GM12878 (cell line): ENCODE measurements around the gene GAS6. TPM values are rescaled to one million over a fixed set of nuclear protein-coding genes. Genes with fewer than 3 reads are reported as not detected.
A peak's percentile ranks its signal among the peaks of the same experiment; 100 is the strongest.

Experiments used
- ATAC-seq: fragments of 200-7000 bp; cut with Tn5 transposase; 3 replicates; pipeline ENCODE4 v1.9.1; 2020; ENCODE audit warnings: mild to moderate bottlenecking, moderate library complexity
- BruUV-seq: library from RNA; stranded (reverse); fragments of 400-500 nt; replicated peaks from 2 replicates; lab custom pipeline; 2021; lab: Mats Ljungman, UMichigan
- CTCF ChIA-PET: fragments of 300-600 bp; sonication (Branson Sonifier 250); formaldehyde crosslinking; extraction: SDS; loops from one replicate; lab custom pipeline; 2021; ENCODE audit warnings: inconsistent platforms; lab: Yijun Ruan, JAX
- POLR2A ChIA-PET: fragments of 350-600 bp; formaldehyde crosslinking; extraction: SDS; loops from one replicate; lab custom pipeline; 2021; ENCODE audit warnings: inconsistent platforms; lab: Charles Lee
- RAD21 ChIA-PET: fragments of 300-600 bp; sonication (Branson Sonifier 250); formaldehyde crosslinking; loops from one replicate; lab custom pipeline; 2023; ENCODE audit warnings: antibody characterized with exemption; ENCODE audit not compliant: unreplicated experiment; lab: Charles Lee
- SMC1A ChIA-PET: fragments of 300-600 bp; sonication (Branson Sonifier 250); formaldehyde crosslinking; loops from one replicate; lab custom pipeline; 2023; ENCODE audit not compliant: unreplicated experiment, uncharacterized antibody; lab: Charles Lee
- DNase-seq: peaks from one replicate; pipeline ENCODE4 v3.0.0-alpha.2; 2011; ENCODE audit warnings: low read depth, low spot score
- FAIRE-seq: peaks from 3 replicates; lab custom pipeline; 2011; peaks lifted over from hg19 to GRCh38; lab: Jason Lieb, UNC
- H2AFZ ChIP-seq: 2 replicates; pipeline ENCODE4 v1.6.0; 2011; ENCODE audit warnings: low read depth, low read length, control low read depth; ENCODE audit not compliant: control insufficient read depth
- H3K27ac ChIP-seq: 2 replicates; pipeline ENCODE4 v1.5.1; 2011; ENCODE audit warnings: control low read depth; ENCODE audit not compliant: control insufficient read depth, insufficient read depth
- H3K27me3 ChIP-seq, 2 experiments: replicated peaks in 1 of 2; 2 replicates each; pipeline versions ENCODE4 v1.6.0 to v1.6.1; 2011; ENCODE audit warnings: low read length in 1 of 2; ENCODE audit not compliant: control insufficient read depth in 2 of 2, insufficient read depth in 2 of 2
- H3K36me3 ChIP-seq, 2 experiments: 2 replicates each; pipeline ENCODE4 v1.5.1; 2011; ENCODE audit warnings: low read length in 1 of 2; ENCODE audit not compliant: control insufficient read depth in 2 of 2, insufficient read depth in 2 of 2
- H3K4me1 ChIP-seq: 2 replicates; pipeline ENCODE4 v1.6.1; 2011; ENCODE audit warnings: mild to moderate bottlenecking, low read length, moderate library complexity, mixed read lengths; ENCODE audit not compliant: control insufficient read depth, insufficient read depth
- H3K4me2 ChIP-seq: 2 replicates; pipeline ENCODE4 v1.6.0; 2011; ENCODE audit warnings: control low read depth; ENCODE audit not compliant: control insufficient read depth, insufficient read depth
- H3K4me3 ChIP-seq: fragments of 200-600 bp; sonication (generic); 2 replicates; pipeline ENCODE4 v1.5.1; 2016
- H3K79me2 ChIP-seq: 2 replicates; pipeline ENCODE4 v1.6.0; 2011; ENCODE audit warnings: low read length; ENCODE audit not compliant: control insufficient read depth, insufficient read depth
- H3K9ac ChIP-seq: 2 replicates; pipeline ENCODE4 v1.8.0; 2011; ENCODE audit warnings: low read length, control low read depth, mixed read lengths; ENCODE audit not compliant: control insufficient read depth, insufficient read depth
- H3K9me3 ChIP-seq: replicated peaks from 3 replicates; pipeline ENCODE4 v1.5.1; 2011; ENCODE audit warnings: mild to moderate bottlenecking, low read length; ENCODE audit not compliant: control insufficient read depth, insufficient read depth
- H4K20me1 ChIP-seq: 2 replicates; pipeline ENCODE4 v1.6.0; 2011; ENCODE audit not compliant: control insufficient read depth, insufficient read depth
- CREB1 ChIP-seq: IDR thresholded peaks from 2 replicates; pipeline ENCODE4 v1.6.1; 2012; ENCODE audit warnings: low read depth, mild to moderate bottlenecking, inconsistent platforms
- ETV6 ChIP-seq, 2 experiments: fragments of 450-650 bp in 1 of 2; IDR thresholded peaks in 1 of 2; conservative IDR thresholded peaks in 1 of 2; 2 replicates each; pipeline ENCODE4 v1.6.1; 2014; ENCODE audit warnings: antibody characterized with exemption in 1 of 2, borderline replicate concordance in 1 of 2, low read depth in 1 of 2, mild to moderate bottlenecking in 1 of 2, moderate library complexity in 1 of 2
- IKZF1 ChIP-seq: fragments of 450-650 bp; conservative IDR thresholded peaks from 2 replicates; pipeline ENCODE4 v1.6.1; 2017; ENCODE audit warnings: antibody characterized with exemption, mild to moderate bottlenecking
- NFIC ChIP-seq: IDR thresholded peaks from 2 replicates; pipeline ENCODE4 v1.6.1; 2012; ENCODE audit warnings: low read depth, mild to moderate bottlenecking, inconsistent platforms, low read length, moderate library complexity
- NFXL1 ChIP-seq: fragments of 450-650 bp; IDR thresholded peaks from 2 replicates; pipeline ENCODE4 v1.6.1; 2017; ENCODE audit warnings: antibody characterized with exemption, mild to moderate bottlenecking, borderline replicate concordance
- NR2C1 ChIP-seq: fragments of 450-650 bp; IDR thresholded peaks from 2 replicates; pipeline ENCODE4 v1.6.1; 2017; ENCODE audit warnings: antibody characterized with exemption, mild to moderate bottlenecking, moderate library complexity
- NRF1 ChIP-seq: conservative IDR thresholded peaks from 2 replicates; pipeline ENCODE4 v1.6.1; 2011; ENCODE audit warnings: mild to moderate bottlenecking, low read depth, low read length, improper control_type of control experiment
- SIN3A ChIP-seq: IDR thresholded peaks from 2 replicates; pipeline ENCODE4 v1.6.1; 2012; ENCODE audit warnings: low read depth, low read length, improper control_type of control experiment
- SPI1 ChIP-seq: IDR thresholded peaks from 2 replicates; pipeline ENCODE4 v1.6.1; 2011; ENCODE audit warnings: low read depth, mild to moderate bottlenecking, low read length, moderate library complexity, borderline replicate concordance; ENCODE audit not compliant: insufficient read depth
- SRF ChIP-seq, 2 experiments: IDR thresholded peaks; 2 replicates each; pipeline ENCODE4 v1.6.1; 2011; ENCODE audit warnings: low read depth in 2 of 2, low read length in 2 of 2, mild to moderate bottlenecking in 1 of 2, moderate library complexity in 1 of 2
- TAF1 ChIP-seq: IDR thresholded peaks from 2 replicates; pipeline ENCODE4 v1.6.1; 2011; ENCODE audit warnings: mild to moderate bottlenecking, low read depth, low read length, borderline replicate concordance
- YY1 ChIP-seq: IDR thresholded peaks from 2 replicates; pipeline ENCODE4 v1.6.1; 2011; ENCODE audit warnings: low read depth, mild to moderate bottlenecking, low read length
- ZNF207 ChIP-seq: fragments of 450-650 bp; IDR thresholded peaks from 2 replicates; pipeline ENCODE4 v1.6.1; 2014; ENCODE audit warnings: antibody characterized with exemption, mild to moderate bottlenecking, borderline replicate concordance
- WGBS: methylation state at CpG from one replicate; pipeline ENCODE4 v1.1.6; 2016; ENCODE audit warnings: low lambda C conversion rate; ENCODE audit not compliant: insufficient replicate concordance, insufficient coverage; ENCODE audit errors: missing lambda C conversion rate; 5-methylcytosine and 5-hydroxymethylcytosine counted together
- in situ Hi-C: fragments of 300-500 bp; cut with MboI; formaldehyde crosslinking; loops from 9 replicates; pipeline ENCODE4 v1.14.3; 2018; ENCODE audit warnings: mixed read lengths
- intact Hi-C: fragments of 100-400 bp; cut with micrococcal nuclease; formaldehyde crosslinking; loops from one replicate; pipeline ENCODE4 v1.14.2; 2022; ENCODE audit not compliant: unreplicated experiment
- polyA plus RNA-seq, 11 experiments: library from polyadenylated mRNA; depleted of rRNA in 4 of 11; unstranded in 6 of 11; stranded (reverse) in 5 of 11; fragments of >200 nt; fragmentation: Nextera tagmentation in 4 of 11; fragmentation: Illumina TruSeq in 1 of 11; extraction: Ambion mirVana in 4 of 11; extraction: Trizol in 1 of 11; gene quantifications; 1 replicate in 1 of 11; 2 replicates in 10 of 11; pipeline versions ENCODE4 v1.2.1 to v1.2.3, GENCODE V29; 2011 to 2016; ENCODE audit warnings: inconsistent platforms in 2 of 11, missing spikeins in 2 of 11, low read depth in 1 of 11
- total RNA-seq, 4 experiments: library from RNA; depleted of rRNA in 3 of 4; stranded (reverse); fragments of >200 nt in 3 of 4; fragmentation: Illumina TruSeq in 1 of 4; extraction: Trizol in 1 of 4; gene quantifications; 2 replicates each; pipeline versions ENCODE4 v1.2.1 to v1.2.3, GENCODE V29; 2013 to 2021
- TF ChIP-seq, protein P1 (sequence below): fragments of 150-350 bp; IDR thresholded peaks from 2 replicates; pipeline ENCODE4 v1.6.1; 2016; ENCODE audit warnings: low read depth, low read length
- TF ChIP-seq, protein P2 (sequence below): fragments of 450-650 bp; IDR thresholded peaks from 2 replicates; pipeline ENCODE4 v1.6.1; 2018; ENCODE audit warnings: borderline replicate concordance, mild to moderate bottlenecking; ENCODE audit not compliant: partially characterized antibody
- TF ChIP-seq, protein P3 (sequence below): IDR thresholded peaks from 2 replicates; pipeline ENCODE4 v1.6.1; 2011; ENCODE audit warnings: borderline replicate concordance, low read depth, mild to moderate bottlenecking, moderate library complexity, low read length; ENCODE audit not compliant: insufficient read depth, poor library complexity, severe bottlenecking

Gene GAS6
- total and polyA plus RNA-seq, 10 of the 15 experiments (the other 5 are each of a cell fraction or from before 2014, with no cell fraction given), result 0.03 to 0.59 (median 0.10) TPM; not detected in 2

DNA sequence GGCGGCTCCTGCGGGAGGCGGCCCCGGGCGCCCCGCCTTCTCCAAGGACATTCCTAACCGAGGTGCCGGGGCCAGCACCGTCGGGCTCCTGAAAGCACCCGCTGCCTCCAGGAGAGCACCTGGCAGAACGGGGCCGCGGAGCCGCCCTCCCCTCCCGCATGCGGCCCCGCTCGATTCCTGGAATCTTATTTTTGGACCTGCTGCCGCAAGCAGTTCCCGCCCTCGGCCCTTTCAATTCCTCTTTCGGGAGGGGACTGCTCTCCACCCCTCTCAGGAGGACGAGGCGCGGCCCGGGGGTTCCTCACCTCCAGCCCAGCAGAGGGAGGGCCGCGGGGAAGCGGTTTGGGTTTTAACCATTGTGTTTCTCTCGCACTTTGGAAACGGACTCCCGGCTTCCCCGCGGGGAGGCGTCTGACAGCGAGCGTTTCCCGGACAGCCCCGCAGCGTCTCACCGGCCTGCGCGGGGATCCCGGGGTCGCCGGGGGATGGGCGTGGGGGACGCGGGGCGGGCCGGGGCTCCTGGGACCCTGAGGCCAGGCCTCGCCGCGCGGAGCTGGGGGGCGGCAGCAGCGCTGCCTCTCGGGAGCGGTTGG is 849 bp downstream of the GAS6 start:
- CTCF ChIA-PET, result no interaction called here
- DNase-seq (no peak), FAIRE-seq (no peak), ATAC-seq (peak; percentile 57)
- Histone ChIP-seq H3K27me3 (peaks cover 2 to 14% of the 10 kb centered on the region in 2 experiments), H3K9ac (no peak overlapping the region), H4K20me1 (no peaks in the 10 kb centered on the region), H3K4me3 (peak overlapping the region; percentile 57; the same call in 1 of the 2 replicates), H3K27ac (no peak overlapping the region), H3K9me3 (peaks cover under 1% of the 10 kb centered on the region; the same call in 2 of the 3 replicates), H3K4me2 (peak overlapping the region; percentile 86), H3K4me1 (no peaks in the 10 kb centered on the region), H3K79me2 (no peaks in the 10 kb centered on the region), H2AFZ (peak overlapping the region; percentile 17; the same call in 1 of the 2 replicates), H3K36me3 (no peaks in the 10 kb centered on the region)
- BruUV-seq, result no TSS peak
- POLR2A ChIA-PET, result no interaction called here
- SMC1A ChIA-PET, result no interaction called here
- RAD21 ChIA-PET, result no interaction called here
- intact Hi-C loops, result no loop called here
- in situ Hi-C loops, result no loop called here
- 2% methylated on average over 60 of the region's 60 CpGs for WGBS
- TF ChIP-seq ETV6 (conservative IDR thresholded peaks at IDR 0.05 in 1 of 2, IDR thresholded peaks at IDR 0.05 in 1 of 2; ENCODE audit: borderline replicate concordance in 1 of 2, low read depth in 1 of 2) (no peak), ZNF207 (no peak), CREB1 (no peak), NFXL1 (no peak), SPI1 (peak; percentile 43; the same call in 1 of the 2 replicates), NFIC (no peak), NR2C1 (no peak), YY1 (no peak), IKZF1 (0 out of 2 replicates have a peak, but pooled peaks have one; percentile 23), SRF (IDR thresholded peaks at IDR 0.05; ENCODE audit: low read depth in 2 of 2, low read length in 2 of 2) (no peak), SIN3A (no peak), NRF1 (no peak), TAF1 (no peak)
- TF ChIP-seq, protein P1, sequence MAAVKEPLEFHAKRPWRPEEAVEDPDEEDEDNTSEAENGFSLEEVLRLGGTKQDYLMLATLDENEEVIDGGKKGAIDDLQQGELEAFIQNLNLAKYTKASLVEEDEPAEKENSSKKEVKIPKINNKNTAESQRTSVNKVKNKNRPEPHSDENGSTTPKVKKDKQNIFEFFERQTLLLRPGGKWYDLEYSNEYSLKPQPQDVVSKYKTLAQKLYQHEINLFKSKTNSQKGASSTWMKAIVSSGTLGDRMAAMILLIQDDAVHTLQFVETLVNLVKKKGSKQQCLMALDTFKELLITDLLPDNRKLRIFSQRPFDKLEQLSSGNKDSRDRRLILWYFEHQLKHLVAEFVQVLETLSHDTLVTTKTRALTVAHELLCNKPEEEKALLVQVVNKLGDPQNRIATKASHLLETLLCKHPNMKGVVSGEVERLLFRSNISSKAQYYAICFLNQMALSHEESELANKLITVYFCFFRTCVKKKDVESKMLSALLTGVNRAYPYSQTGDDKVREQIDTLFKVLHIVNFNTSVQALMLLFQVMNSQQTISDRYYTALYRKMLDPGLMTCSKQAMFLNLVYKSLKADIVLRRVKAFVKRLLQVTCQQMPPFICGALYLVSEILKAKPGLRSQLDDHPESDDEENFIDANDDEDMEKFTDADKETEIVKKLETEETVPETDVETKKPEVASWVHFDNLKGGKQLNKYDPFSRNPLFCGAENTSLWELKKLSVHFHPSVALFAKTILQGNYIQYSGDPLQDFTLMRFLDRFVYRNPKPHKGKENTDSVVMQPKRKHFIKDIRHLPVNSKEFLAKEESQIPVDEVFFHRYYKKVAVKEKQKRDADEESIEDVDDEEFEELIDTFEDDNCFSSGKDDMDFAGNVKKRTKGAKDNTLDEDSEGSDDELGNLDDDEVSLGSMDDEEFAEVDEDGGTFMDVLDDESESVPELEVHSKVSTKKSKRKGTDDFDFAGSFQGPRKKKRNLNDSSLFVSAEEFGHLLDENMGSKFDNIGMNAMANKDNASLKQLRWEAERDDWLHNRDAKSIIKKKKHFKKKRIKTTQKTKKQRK, result no peak
- TF ChIP-seq, protein P2, sequence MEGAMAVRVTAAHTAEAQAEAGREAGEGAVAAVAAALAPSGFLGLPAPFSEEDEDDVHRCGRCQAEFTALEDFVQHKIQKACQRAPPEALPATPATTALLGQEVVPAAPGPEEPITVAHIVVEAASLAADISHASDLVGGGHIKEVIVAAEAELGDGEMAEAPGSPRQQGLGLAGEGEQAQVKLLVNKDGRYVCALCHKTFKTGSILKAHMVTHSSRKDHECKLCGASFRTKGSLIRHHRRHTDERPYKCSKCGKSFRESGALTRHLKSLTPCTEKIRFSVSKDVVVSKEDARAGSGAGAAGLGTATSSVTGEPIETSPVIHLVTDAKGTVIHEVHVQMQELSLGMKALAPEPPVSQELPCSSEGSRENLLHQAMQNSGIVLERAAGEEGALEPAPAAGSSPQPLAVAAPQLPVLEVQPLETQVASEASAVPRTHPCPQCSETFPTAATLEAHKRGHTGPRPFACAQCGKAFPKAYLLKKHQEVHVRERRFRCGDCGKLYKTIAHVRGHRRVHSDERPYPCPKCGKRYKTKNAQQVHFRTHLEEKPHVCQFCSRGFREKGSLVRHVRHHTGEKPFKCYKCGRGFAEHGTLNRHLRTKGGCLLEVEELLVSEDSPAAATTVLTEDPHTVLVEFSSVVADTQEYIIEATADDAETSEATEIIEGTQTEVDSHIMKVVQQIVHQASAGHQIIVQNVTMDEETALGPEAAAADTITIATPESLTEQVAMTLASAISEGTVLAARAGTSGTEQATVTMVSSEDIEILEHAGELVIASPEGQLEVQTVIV, result no peak
- TF ChIP-seq, protein P3, sequence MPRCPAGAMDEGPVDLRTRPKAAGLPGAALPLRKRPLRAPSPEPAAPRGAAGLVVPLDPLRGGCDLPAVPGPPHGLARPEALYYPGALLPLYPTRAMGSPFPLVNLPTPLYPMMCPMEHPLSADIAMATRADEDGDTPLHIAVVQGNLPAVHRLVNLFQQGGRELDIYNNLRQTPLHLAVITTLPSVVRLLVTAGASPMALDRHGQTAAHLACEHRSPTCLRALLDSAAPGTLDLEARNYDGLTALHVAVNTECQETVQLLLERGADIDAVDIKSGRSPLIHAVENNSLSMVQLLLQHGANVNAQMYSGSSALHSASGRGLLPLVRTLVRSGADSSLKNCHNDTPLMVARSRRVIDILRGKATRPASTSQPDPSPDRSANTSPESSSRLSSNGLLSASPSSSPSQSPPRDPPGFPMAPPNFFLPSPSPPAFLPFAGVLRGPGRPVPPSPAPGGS, result no peak
